OCI-LY3 (cell line): ENCODE results near the gene SCAMP5.

Experiments
- EZH2phosphoT487 ChIP-seq: fragments of 200-600 bp; shearing (Covaris generic); IDR thresholded peaks from 2 replicates; pipeline ENCODE4 v1.6.1; 2018; ENCODE audit warnings: antibody characterized with exemption, mixed run types, low read depth
- TF ChIP-seq, protein P1 (sequence below): fragments of 200-600, 300-600 bp; sonication (generic); IDR thresholded peaks from 2 replicates; pipeline ENCODE4 v1.5.1; 2014; ENCODE audit warnings: antibody characterized with exemption, low read length, low read depth

DNA sequence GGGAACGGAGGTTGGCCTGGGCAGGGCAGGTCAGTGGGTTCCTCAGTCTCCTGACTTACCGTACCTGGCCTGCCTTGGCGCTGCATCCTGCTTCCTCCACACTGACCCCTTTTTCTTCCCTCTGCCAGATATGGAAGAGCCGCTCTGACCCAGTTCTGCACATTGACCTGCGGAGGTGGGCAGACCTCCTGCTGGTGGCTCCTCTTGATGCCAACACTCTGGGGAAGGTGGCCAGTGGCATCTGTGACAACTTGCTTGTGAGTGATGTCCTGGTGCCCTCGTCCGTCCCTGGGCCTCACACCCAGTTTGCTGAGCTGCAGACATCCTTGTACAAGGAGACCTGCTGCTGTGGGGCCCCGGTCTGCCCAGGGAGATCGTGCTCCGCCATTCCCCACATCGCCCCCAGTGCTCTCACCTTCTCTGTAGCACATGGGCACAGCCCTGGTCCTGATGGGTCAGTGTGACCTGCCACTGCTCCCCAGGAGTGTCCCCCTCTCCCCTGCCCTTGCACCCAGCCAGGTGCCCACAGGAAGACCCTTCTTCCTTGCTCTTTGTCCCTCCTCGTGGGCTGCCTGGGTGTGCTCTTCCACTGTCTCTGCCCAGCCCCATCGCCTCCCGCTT is 49.0 kb downstream of the SCAMP5 start:
- TF ChIP-seq, protein P1, sequence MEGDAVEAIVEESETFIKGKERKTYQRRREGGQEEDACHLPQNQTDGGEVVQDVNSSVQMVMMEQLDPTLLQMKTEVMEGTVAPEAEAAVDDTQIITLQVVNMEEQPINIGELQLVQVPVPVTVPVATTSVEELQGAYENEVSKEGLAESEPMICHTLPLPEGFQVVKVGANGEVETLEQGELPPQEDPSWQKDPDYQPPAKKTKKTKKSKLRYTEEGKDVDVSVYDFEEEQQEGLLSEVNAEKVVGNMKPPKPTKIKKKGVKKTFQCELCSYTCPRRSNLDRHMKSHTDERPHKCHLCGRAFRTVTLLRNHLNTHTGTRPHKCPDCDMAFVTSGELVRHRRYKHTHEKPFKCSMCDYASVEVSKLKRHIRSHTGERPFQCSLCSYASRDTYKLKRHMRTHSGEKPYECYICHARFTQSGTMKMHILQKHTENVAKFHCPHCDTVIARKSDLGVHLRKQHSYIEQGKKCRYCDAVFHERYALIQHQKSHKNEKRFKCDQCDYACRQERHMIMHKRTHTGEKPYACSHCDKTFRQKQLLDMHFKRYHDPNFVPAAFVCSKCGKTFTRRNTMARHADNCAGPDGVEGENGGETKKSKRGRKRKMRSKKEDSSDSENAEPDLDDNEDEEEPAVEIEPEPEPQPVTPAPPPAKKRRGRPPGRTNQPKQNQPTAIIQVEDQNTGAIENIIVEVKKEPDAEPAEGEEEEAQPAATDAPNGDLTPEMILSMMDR = no peak
- TF ChIP-seq EZH2phosphoT487 = no peak
